GM21576 (cell line): ENCODE data around the gene PYM1.
"Not testable (repeated sequence)": the region's sequence is repeated elsewhere in the genome, so short reads cannot be mapped to it uniquely, and the experiment has no call there.

Experiments
- ATAC-seq: cut with Tn5 transposase; IDR thresholded peaks from one replicate; pipeline ENCODE4 v1.9.1; 2021; ENCODE audit warnings: mild to moderate bottlenecking, moderate library complexity; ENCODE audit not compliant: unreplicated experiment

Gene PYM1

DNA sequence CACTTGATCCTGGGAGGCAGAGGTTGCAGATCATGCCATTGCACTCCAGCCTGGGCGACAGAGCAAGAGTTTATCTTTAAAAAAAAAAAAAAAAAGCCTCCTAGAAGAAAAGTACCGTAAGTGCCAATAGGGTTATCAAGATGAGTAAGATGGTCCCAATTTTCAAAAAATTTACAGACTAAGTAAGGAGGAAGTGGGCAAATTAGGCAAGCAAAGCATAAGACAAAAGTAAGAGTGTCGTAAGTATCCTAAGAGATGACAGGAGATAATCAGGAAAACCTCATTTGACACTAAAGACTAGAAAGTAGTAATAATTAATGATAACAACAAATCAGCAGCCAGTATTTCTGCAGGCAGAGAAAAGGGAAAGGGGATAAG lies 12.2 kb downstream of the PYM1 start:
- ATAC-seq = no peak

DNA sequence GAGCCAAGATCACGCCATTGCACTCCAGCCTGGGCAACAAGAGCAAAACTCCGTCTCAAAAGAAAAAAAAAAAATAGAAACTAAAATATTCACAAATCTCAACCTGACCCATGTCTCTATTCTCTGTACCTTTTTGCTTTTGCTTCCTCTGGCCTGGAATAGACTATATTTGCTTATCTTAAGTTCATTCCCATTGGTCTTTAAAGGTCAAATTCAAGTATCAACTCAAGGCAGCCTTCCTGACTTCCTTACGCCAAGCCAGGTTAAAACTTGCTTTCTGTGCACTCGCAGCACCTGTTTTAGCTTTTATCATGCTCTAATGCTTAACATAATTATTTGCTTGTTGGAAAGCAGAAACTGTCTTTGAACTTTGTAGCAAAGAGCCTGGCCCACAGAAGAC lies 14.8 kb downstream of the PYM1 start:
- ATAC-seq = no peak

DNA sequence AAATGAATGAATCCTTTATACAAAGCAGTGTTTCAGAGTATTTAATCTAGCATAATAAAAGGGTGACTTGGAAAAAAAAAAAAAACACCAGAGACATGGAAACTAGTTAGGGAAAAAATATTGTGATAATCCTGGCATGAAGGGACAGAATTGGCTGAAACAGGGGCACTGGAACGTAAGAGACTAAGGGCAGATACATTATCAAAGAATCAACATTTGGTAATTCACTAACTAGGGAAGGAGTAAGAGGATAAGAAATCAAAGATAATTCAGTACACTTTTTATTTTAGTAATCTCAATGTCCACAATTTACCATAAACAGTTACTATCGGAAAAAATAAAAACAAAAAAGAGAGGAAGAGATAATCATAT lies 18.2 kb downstream of the PYM1 start:
- ATAC-seq = no peak

DNA sequence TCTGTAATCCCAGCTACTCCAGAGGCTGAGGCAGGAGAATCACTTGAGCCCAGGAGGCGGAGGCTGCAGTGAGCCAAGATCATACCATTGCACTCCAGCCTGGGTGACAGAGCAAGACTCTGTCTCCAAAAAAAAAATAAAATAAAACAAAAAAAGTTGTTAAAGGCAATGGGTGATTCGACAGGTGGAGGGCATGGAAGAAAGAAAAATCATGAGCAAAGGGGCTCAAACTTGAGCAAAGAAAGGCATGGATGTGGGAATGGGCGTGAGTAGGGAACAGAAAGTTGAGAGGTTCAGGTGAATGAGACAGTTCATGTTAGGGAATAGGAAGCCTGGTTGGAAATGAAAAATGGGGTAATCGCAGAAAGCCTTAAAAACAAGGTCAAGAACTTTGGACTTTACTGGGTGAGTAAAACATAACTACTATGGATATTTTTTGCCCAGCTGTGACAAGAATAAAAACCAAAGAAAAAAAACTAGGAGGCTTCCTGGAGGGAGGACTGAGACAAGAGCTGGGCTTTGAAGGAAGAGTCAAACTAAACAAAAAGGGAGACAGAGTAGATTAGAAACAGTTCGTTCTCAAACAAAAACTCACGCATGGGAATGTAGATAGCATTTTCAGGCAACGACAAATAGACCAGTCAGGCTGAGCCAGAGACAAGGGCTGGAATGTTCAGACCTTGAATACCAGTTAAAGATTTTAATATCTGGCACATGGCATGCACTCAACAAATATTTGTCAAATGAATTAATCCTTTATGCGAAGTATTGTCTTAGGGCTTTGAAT lies 18.8 kb downstream of the PYM1 start:
- no peak for ATAC-seq

DNA sequence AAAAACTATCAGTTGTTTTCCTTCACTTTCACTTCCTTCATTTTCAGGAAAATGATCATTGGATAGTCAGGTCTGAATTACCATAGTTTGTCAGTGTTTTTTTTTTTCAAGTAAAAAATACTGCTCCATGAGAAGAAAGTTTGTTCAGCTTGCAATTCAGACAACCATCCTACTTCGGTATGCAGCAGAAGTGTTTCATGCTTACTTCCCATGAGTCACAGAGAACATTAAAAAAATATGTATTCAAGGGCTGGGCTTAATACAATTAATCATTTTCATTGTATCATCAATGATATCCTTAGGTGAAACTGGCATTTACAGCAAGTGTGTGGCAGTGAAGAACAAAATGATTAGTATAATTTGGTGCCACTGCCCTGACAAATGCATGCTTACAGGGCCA lies 21.6 kb downstream of the PYM1 start:
- no peak for ATAC-seq

DNA sequence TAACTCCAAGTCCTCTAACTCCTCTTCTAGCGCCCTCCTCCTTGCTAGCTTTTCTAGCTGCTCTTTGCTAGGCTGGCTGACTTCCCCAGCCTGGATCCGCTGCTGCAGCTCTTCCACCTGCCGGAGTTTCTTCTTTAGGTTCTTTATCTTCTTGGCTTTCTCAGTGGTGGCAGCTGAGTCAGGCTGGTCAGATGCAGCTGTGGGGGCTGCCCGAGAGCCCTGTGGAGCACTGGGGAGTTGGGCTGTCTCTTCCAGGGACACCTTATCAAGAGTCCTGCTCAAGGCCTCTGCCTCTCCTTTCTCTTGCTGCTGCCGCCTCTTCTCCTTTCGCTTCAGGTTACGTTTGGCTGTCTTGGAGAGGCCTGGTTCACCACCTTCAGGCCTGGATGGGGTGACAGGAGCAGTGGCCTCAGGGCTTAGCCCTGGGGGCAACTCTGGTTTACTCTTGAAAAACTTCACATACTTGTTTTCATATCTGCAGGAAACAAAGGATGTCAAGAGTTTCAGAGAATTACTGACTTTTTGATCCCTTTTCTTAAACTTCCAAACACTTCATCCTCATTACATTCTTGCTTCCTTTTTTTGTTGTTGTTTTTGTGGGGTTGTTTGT lies 25.7 kb downstream of the PYM1 start:
- ATAC-seq = no peak

DNA sequence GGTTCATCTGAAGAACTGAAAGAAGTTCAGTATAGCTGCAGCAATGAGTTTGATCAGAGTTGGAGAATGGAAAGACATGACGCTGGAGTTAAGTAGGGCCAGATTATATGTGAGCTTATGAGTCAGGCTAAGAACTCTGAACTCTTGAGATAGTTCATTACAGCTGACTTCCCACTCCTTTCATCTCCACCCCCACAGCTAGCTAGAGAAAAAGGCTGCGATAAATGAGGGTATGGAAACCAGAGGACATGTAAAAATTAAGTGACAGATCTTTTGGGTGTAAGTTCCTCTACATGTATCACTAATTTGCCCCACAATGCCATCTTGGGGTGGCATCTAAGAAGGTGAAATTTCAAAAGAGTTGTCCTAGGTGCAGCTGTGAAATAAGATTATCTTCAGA lies 28.6 kb downstream of the PYM1 start:
- no peak for ATAC-seq

DNA sequence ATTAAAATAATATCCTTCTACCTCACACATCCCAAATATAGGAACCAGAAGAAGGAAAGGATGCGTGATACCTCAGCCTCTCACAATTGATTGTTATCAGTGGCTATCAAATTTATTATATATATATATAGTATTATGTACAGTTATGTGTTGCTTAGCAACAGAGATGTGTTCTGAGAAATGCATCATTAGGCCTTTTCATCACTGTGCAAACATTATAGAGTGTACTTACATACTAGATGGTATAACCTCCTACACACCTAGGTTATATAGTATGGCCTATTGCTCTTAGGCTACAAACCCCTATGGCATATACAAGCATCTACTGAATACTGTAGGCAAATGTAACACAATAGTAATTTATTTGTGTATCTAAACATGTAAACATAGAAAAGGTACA lies 34.0 kb downstream of the PYM1 start:
- no peak for ATAC-seq

DNA sequence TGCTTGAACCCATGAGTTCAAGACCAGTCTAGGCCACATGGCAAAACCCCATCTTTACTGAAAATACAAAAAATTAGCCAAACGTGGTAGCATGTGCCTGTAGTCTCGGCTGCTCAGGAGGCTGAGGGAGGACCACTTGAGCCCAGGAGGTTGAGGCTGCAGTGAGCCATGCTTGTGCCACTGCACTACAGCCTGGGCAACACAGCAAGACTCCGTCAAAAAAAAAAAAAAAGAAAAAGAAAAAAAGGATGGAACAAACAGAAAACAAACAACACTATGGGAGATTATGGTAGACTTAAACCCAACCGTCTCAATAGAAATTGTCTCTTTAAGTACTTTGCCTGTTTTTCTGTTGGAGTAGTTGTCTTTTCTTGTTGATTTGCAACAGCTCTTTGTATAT lies 36.4 kb downstream of the PYM1 start:
- no peak for ATAC-seq

DNA sequence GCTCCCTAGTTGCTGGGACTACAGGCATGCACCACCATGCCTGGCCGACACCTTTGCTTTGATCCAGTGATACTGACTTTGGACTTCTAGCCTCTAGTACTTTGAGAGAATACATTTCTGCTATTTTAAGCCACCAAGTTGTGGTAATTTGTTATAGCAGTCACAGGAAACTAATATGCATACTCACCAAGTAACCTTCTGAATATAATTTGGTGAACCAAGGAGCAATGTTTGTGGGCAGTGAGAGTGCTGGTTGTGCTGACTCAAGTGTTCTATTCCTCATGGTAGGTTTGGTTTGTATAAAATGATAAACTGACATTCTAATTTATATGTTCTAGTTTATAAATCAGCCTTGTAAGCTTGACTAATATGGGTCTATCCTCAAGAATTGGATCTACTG lies 42.6 kb downstream of the PYM1 start:
- no peak for ATAC-seq

DNA sequence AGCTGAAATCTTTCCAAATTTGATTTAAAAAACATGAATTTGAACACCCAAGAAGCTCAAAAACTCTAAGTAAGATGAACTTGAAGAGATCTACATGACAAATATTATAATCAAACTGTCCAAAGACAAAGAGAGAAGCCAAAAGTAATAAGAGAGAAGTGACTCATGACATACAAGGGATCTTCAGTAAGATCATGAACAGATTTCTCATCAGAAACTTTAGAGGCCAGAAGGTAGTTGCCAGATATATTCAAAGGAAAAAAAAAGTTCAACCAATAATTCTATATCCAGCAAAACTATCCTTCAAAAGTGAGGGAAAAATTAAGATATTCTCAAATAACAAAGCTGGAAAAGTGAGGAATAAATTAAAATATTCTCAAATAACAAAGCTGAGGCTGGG lies 49.9 kb downstream of the PYM1 start:
- no peak for ATAC-seq

DNA sequence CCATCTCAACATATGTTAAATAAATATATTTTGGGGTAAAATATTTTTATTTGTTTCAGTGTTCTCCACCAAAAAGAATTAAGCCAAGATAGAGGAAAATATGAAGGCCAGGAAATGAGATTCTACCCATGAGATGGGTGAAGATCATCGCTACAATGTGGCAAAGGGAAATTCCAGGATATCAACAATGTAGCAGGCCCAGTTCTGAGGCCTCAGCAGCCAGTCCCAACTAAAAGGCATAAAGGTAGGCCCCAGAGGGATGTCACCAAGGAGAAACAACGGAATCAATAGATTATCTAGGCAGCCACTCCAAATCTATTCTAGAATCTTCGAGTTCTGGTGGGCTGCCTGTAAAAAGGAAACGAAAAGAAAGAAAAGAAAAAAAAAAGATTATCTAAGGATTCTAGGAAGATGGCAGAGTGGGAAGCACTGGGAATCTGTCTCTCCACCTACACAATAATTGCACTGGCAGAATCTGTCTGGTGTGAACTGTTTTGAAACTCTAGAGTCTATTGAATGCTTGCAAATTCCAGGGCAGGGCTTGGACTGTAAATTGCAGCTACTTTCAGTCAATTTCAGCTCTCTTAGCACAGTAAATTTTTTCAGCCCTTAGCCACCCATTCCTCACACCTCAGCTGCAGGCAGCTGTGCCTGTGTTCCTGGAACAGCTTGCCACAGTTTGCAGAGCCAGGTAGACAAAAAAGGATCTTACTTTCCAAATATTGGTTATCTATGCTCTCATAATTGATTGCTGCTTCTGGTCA lies 51.8 kb downstream of the PYM1 start:
- ATAC-seq = no peak

DNA sequence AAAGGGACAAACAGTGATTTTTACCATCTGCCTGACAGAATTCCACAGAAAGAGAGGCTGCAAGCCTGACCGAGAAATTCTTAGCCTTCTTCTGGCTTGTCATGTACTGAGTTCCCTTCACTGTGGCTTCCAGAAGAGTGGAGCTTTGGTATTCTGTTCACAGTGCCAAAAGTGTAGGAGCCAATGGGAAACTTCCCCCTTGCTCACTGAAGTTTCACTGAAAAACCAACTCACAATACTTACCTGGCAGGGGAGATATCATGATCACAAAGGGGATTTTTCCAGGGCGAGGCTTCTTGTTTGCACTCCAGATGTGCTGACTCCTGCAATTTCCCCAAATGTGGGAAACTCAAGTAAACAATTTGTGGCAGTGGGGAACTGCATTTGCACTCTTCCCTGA lies 53.3 kb downstream of the PYM1 start:
- ATAC-seq = no peak

DNA sequence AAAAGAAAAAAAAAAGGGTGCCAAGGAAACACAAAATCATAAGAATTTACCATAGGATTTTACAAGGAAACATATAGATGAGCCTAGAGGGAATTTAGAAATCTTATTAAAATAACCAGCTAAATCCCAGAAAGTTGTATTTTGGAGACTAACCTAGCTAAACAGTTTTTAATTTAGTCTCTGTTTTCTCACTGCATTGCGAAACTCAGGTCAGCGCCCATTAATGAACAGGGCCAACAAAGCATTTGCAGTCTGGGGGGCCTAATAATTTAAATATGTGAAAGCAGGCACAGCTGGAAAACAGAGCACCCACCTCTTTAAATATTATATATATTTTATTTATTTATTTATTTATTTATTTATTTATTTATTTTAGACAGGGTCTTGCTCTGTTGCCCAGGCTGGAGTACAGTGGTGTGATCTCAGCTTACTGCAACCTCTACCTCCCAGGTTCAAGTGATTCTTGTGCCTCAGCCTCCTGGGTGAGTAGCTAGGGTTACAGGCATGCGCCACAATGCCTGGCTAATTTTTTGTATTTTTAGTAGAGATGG lies 61.2 kb downstream of the PYM1 start:
- ATAC-seq = not testable (repeated sequence)

DNA sequence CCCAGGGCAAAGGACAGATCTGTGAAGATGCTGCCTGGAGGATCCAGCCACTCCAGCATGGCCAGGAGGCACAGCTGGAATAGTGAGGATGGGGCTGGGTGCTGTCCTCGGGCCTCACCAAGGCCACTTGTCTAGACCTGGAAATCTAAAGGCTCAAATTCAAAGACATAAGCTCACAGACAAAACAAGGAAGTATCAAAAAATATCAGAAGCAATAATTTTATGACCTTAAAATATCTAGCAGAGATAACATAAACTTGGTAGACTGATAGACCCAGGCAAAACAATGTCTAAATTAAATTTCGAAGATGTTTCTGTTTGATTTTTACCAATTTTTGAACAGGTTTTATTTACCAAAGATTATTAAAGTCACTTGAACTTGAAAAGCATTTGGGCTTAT lies 62.4 kb downstream of the PYM1 start:
- no peak for ATAC-seq

DNA sequence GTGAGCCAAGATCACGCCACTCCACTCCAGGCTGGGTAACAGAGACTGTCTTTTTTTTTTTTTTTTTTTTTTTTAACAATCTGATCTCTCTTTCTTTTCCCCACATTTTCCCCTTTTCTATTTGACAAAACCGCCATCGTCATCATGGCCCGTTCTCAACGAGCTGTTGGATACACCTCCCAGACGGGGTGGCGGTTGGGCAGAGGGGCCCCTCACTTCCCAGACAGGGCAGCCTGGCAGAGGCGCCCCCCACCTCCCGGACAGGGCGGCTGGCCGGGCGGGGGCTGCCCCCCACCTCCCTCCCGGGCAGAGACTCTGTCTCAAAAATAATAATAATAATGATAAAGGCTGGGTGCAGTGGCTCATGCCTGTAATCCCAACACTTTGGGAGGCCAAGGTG lies 64.8 kb downstream of the PYM1 start:
- not testable (repeated sequence) for ATAC-seq

DNA sequence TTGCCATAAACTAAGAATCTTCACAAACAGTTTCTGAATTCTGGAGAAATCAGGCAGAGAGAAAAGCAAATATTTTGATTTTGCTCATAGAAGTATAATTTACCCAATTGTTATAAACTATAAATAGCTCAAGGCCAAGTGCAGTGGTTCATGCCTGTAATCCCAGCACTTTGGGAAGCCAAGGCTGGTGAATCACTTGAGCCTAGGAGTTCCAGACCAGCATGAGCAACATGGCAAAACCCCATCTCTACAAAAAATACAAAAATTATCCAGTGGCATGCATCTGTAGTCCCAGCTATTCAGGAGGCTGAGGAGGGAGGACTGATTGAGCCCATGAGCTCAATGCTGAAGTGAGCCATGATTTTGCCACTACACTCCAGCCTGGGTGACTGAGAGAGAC lies 65.4 kb downstream of the PYM1 start:
- no peak for ATAC-seq

DNA sequence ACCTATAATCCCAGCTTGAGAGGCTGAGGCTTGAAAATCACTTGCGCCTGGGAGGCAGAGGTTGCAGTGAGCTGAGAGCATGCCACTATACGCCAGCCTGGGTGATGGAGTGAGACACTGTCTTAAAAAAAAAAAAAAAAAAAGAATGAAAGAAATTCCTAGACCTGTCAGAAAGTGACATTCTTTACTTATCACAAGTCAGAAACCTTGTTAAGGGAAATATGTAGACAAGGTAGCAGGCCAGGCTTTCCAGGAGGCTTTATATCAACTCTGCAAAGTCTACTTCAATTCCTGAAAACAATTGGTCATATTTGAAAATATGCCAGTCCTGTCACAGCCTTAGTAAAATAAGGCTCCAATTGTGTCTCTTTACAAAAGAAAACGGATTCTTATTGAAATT lies 65.8 kb downstream of the PYM1 start:
- no peak for ATAC-seq

DNA sequence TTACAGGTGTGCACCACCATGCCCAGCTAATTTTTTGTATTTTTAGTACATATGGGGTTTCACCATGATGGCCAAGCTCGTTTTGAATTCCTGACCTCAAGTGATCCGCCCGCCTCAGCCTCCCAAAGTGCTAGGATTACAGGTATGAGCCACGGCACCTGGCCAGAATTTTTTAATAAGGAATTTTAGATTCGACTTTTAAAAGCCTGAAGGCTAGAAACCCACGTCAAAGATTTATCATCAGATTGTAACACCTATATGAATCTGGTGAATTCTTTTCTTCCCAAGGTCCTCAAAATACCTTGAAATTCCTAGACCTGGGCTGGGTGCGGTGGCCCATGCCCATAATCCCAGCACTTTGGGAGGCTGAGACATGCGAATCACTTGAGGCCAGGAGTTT lies 66.3 kb downstream of the PYM1 start:
- no peak for ATAC-seq

DNA sequence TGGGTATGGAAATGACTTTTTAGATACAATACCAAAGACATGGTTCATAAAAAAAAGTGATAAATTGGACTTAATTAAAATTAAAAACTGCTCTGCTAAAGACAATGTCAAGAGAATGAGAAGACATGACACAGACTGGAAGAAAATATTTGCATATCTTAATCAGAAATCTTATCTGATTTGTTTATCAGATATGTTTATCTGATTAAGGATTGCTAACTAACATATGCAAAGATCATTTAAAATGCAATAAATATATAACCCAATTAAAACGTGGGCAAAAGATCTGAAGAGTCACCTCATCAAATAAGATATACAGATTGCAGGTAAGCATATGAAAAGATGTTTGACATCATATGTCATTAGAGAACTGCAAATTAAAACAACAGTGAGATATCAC lies 75.0 kb downstream of the PYM1 start:
- ATAC-seq = no peak
